Upper lobe of left lung (tissue), 4 donors: ENCODE measurements around the gene ABCG1.

ENCODE experiments used
- POLR2A ChIP-seq, 4 donors: fragments of 450-650 bp; IDR thresholded peaks; one replicate each; pipeline ENCODE4 v1.5.1; 2016 to 2017; ENCODE audit warnings: antibody characterized with exemption in 4 of 4, mild to moderate bottlenecking in 2 of 4
- TF ChIP-seq, protein P1 (sequence below), 6 experiments: fragments of 450-650 bp in 4 of 6; fragments of 200-600 bp in 2 of 6; sonication (generic) in 2 of 6; IDR thresholded peaks; one replicate each; pipeline ENCODE4 v1.5.1; 2016 to 2019; ENCODE audit warnings: antibody characterized with exemption in 6 of 6

DNA sequence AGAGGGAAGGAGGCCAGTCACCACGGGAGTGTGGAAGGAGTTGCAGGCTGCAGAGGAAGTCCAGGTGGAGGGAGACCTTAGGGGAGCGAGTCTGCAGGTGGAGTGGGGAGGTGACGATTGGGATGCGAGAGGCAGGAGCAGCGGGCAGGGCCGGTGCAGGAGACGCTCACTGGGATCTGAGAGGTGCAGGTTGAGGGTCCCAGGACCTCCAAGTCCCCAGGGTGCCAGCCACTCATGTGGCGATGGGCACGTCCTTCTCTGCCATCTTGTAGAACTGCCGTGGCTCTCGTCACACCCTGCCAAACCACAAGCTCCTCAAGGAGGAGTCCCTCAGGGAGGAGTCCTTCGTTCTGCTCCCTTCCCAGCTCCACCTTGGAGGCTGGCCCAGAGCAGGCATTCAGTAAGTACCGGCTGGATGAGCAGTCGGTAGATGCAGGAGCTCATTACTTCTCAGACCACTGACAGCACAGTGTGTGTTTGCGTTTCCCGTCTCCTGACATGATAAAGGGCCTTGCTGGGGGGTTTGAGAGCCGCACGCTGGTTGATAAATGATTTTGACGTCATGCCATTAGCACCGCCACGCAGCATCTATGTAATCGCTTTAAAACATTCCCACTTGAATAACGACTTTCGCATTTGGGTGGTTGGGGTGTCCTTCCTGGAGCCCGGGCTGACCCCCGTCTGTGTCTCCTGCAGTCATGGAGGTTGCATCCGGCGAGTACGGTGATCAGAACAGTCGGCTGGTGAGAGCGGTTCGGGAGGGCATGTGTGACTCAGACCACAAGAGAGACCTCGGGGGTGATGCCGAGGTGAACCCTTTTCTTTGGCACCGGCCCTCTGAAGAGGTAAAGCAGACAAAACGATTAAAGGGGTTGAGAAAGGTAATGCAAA, 68.5 kb downstream of the ABCG1 start:
- TF ChIP-seq POLR2A (IDR thresholded peaks at IDR 0.05): no peak
- TF ChIP-seq, protein P1, sequence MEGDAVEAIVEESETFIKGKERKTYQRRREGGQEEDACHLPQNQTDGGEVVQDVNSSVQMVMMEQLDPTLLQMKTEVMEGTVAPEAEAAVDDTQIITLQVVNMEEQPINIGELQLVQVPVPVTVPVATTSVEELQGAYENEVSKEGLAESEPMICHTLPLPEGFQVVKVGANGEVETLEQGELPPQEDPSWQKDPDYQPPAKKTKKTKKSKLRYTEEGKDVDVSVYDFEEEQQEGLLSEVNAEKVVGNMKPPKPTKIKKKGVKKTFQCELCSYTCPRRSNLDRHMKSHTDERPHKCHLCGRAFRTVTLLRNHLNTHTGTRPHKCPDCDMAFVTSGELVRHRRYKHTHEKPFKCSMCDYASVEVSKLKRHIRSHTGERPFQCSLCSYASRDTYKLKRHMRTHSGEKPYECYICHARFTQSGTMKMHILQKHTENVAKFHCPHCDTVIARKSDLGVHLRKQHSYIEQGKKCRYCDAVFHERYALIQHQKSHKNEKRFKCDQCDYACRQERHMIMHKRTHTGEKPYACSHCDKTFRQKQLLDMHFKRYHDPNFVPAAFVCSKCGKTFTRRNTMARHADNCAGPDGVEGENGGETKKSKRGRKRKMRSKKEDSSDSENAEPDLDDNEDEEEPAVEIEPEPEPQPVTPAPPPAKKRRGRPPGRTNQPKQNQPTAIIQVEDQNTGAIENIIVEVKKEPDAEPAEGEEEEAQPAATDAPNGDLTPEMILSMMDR (IDR thresholded peaks at IDR 0.05): no peak
